GM12878 (cell line): ENCODE data around the gene PPL. TPM values are rescaled to one million over a fixed set of nuclear protein-coding genes. Genes with fewer than 3 reads are reported as not detected.

ENCODE experiments used
- ATAC-seq: fragments of 200-7000 bp; cut with Tn5 transposase; 3 replicates; pipeline ENCODE4 v1.9.1; 2020; ENCODE audit warnings: mild to moderate bottlenecking, moderate library complexity
- BruUV-seq: library from RNA; stranded (reverse); fragments of 400-500 nt; replicated peaks from 2 replicates; lab custom pipeline; 2021; lab: Mats Ljungman, UMichigan
- CTCF ChIA-PET: fragments of 300-600 bp; sonication (Branson Sonifier 250); formaldehyde crosslinking; extraction: SDS; loops from one replicate; lab custom pipeline; 2021; ENCODE audit warnings: inconsistent platforms; lab: Yijun Ruan, JAX
- POLR2A ChIA-PET: fragments of 350-600 bp; formaldehyde crosslinking; extraction: SDS; loops from one replicate; lab custom pipeline; 2021; ENCODE audit warnings: inconsistent platforms; lab: Charles Lee
- RAD21 ChIA-PET: fragments of 300-600 bp; sonication (Branson Sonifier 250); formaldehyde crosslinking; loops from one replicate; lab custom pipeline; 2023; ENCODE audit warnings: antibody characterized with exemption; ENCODE audit not compliant: unreplicated experiment; lab: Charles Lee
- SMC1A ChIA-PET: fragments of 300-600 bp; sonication (Branson Sonifier 250); formaldehyde crosslinking; loops from one replicate; lab custom pipeline; 2023; ENCODE audit not compliant: unreplicated experiment, uncharacterized antibody; lab: Charles Lee
- DNase-seq: peaks from one replicate; pipeline ENCODE4 v3.0.0-alpha.2; 2011; ENCODE audit warnings: low read depth, low spot score
- FAIRE-seq: peaks from 3 replicates; lab custom pipeline; 2011; peaks lifted over from hg19 to GRCh38; lab: Jason Lieb, UNC
- H2AFZ ChIP-seq: 2 replicates; pipeline ENCODE4 v1.6.0; 2011; ENCODE audit warnings: low read depth, low read length, control low read depth; ENCODE audit not compliant: control insufficient read depth
- H3K27ac ChIP-seq: 2 replicates; pipeline ENCODE4 v1.5.1; 2011; ENCODE audit warnings: control low read depth; ENCODE audit not compliant: control insufficient read depth, insufficient read depth
- H3K27me3 ChIP-seq, 2 experiments: replicated peaks in 1 of 2; 2 replicates each; pipeline versions ENCODE4 v1.6.0 to v1.6.1; 2011; ENCODE audit warnings: low read length in 1 of 2; ENCODE audit not compliant: control insufficient read depth in 2 of 2, insufficient read depth in 2 of 2
- H3K36me3 ChIP-seq, 2 experiments: 2 replicates each; pipeline ENCODE4 v1.5.1; 2011; ENCODE audit warnings: low read length in 1 of 2; ENCODE audit not compliant: control insufficient read depth in 2 of 2, insufficient read depth in 2 of 2
- H3K4me1 ChIP-seq: 2 replicates; pipeline ENCODE4 v1.6.1; 2011; ENCODE audit warnings: mild to moderate bottlenecking, low read length, moderate library complexity, mixed read lengths; ENCODE audit not compliant: control insufficient read depth, insufficient read depth
- H3K4me2 ChIP-seq: 2 replicates; pipeline ENCODE4 v1.6.0; 2011; ENCODE audit warnings: control low read depth; ENCODE audit not compliant: control insufficient read depth, insufficient read depth
- H3K4me3 ChIP-seq: fragments of 200-600 bp; sonication (generic); 2 replicates; pipeline ENCODE4 v1.5.1; 2016
- H3K79me2 ChIP-seq: 2 replicates; pipeline ENCODE4 v1.6.0; 2011; ENCODE audit warnings: low read length; ENCODE audit not compliant: control insufficient read depth, insufficient read depth
- H3K9ac ChIP-seq: 2 replicates; pipeline ENCODE4 v1.8.0; 2011; ENCODE audit warnings: low read length, control low read depth, mixed read lengths; ENCODE audit not compliant: control insufficient read depth, insufficient read depth
- H3K9me3 ChIP-seq: replicated peaks from 3 replicates; pipeline ENCODE4 v1.5.1; 2011; ENCODE audit warnings: mild to moderate bottlenecking, low read length; ENCODE audit not compliant: control insufficient read depth, insufficient read depth
- H4K20me1 ChIP-seq: 2 replicates; pipeline ENCODE4 v1.6.0; 2011; ENCODE audit not compliant: control insufficient read depth, insufficient read depth
- ATF7 ChIP-seq: fragments of 450-650 bp; IDR thresholded peaks from 2 replicates; pipeline ENCODE4 v1.6.1; 2016; ENCODE audit warnings: low read depth, mild to moderate bottlenecking
- BMI1 ChIP-seq: fragments of 450-650 bp; IDR thresholded peaks from 2 replicates; pipeline ENCODE4 v1.6.1; 2016; ENCODE audit warnings: mild to moderate bottlenecking, moderate library complexity, borderline replicate concordance
- CBX3 ChIP-seq: fragments of 200-600 bp; sonication (generic); IDR thresholded peaks from 2 replicates; pipeline ENCODE4 v1.6.1; 2016; ENCODE audit warnings: low read depth, borderline replicate concordance
- CREM ChIP-seq: IDR thresholded peaks from 2 replicates; pipeline ENCODE4 v1.6.1; 2014; ENCODE audit warnings: antibody characterized with exemption, low read depth
- GABPA ChIP-seq: IDR thresholded peaks from 2 replicates; pipeline ENCODE4 v1.6.1; 2014; ENCODE audit warnings: antibody characterized with exemption, low read depth, mild to moderate bottlenecking, inconsistent platforms
- IKZF1 ChIP-seq: fragments of 450-650 bp; conservative IDR thresholded peaks from 2 replicates; pipeline ENCODE4 v1.6.1; 2017; ENCODE audit warnings: antibody characterized with exemption, mild to moderate bottlenecking
- IKZF2 ChIP-seq, 2 experiments: fragments of 450-650 bp; IDR thresholded peaks; 2 replicates each; pipeline ENCODE4 v1.6.1; 2017; ENCODE audit warnings: mild to moderate bottlenecking in 2 of 2, moderate library complexity in 2 of 2
- MEF2B ChIP-seq: fragments of 450-650 bp; IDR thresholded peaks from 2 replicates; pipeline ENCODE4 v1.6.1; 2018; ENCODE audit warnings: mild to moderate bottlenecking, moderate library complexity; ENCODE audit not compliant: partially characterized antibody, poor library complexity, severe bottlenecking
- MYB ChIP-seq: fragments of 150-350 bp; IDR thresholded peaks from 2 replicates; pipeline ENCODE4 v1.6.1; 2014; ENCODE audit warnings: mild to moderate bottlenecking, low read depth, low read length, borderline replicate concordance
- NFYA ChIP-seq: IDR thresholded peaks from 2 replicates; pipeline ENCODE4 v1.6.1; 2011; ENCODE audit warnings: low read depth, mild to moderate bottlenecking, low read length, improper control_type of control experiment, borderline replicate concordance
- NR2C2 ChIP-seq: IDR thresholded peaks from 2 replicates; pipeline ENCODE4 v1.6.1; 2011; ENCODE audit warnings: borderline replicate concordance, low read depth; ENCODE audit not compliant: control insufficient read depth, insufficient read length
- RAD51 ChIP-seq: fragments of 450-650 bp; IDR thresholded peaks from 2 replicates; pipeline ENCODE4 v1.6.1; 2016; ENCODE audit warnings: moderate library complexity, mild to moderate bottlenecking, inconsistent platforms
- SUPT20H ChIP-seq: IDR thresholded peaks from 2 replicates; pipeline ENCODE4 v1.6.1; 2011; ENCODE audit warnings: low read depth, mild to moderate bottlenecking, low read length, moderate library complexity, borderline replicate concordance; ENCODE audit not compliant: control insufficient read depth
- TAF1 ChIP-seq: IDR thresholded peaks from 2 replicates; pipeline ENCODE4 v1.6.1; 2011; ENCODE audit warnings: mild to moderate bottlenecking, low read depth, low read length, borderline replicate concordance
- ZNF217 ChIP-seq: fragments of 450-650 bp; IDR thresholded peaks from 2 replicates; pipeline ENCODE4 v1.6.1; 2017; ENCODE audit warnings: antibody characterized with exemption, mild to moderate bottlenecking
- WGBS: methylation state at CpG from one replicate; pipeline ENCODE4 v1.1.6; 2016; ENCODE audit warnings: low lambda C conversion rate; ENCODE audit not compliant: insufficient replicate concordance, insufficient coverage; ENCODE audit errors: missing lambda C conversion rate; 5-methylcytosine and 5-hydroxymethylcytosine counted together
- in situ Hi-C: fragments of 300-500 bp; cut with MboI; formaldehyde crosslinking; loops from 9 replicates; pipeline ENCODE4 v1.14.3; 2018; ENCODE audit warnings: mixed read lengths
- intact Hi-C: fragments of 100-400 bp; cut with micrococcal nuclease; formaldehyde crosslinking; loops from one replicate; pipeline ENCODE4 v1.14.2; 2022; ENCODE audit not compliant: unreplicated experiment
- polyA plus RNA-seq, 11 experiments: library from polyadenylated mRNA; depleted of rRNA in 4 of 11; unstranded in 6 of 11; stranded (reverse) in 5 of 11; fragments of >200 nt; fragmentation: Nextera tagmentation in 4 of 11; fragmentation: Illumina TruSeq in 1 of 11; extraction: Ambion mirVana in 4 of 11; extraction: Trizol in 1 of 11; gene quantifications; 1 replicate in 1 of 11; 2 replicates in 10 of 11; pipeline versions ENCODE4 v1.2.1 to v1.2.3, GENCODE V29; 2011 to 2016; ENCODE audit warnings: inconsistent platforms in 2 of 11, missing spikeins in 2 of 11, low read depth in 1 of 11
- total RNA-seq, 4 experiments: library from RNA; depleted of rRNA in 3 of 4; stranded (reverse); fragments of >200 nt in 3 of 4; fragmentation: Illumina TruSeq in 1 of 4; extraction: Trizol in 1 of 4; gene quantifications; 2 replicates each; pipeline versions ENCODE4 v1.2.1 to v1.2.3, GENCODE V29; 2013 to 2021
- TF ChIP-seq, protein P1 (sequence below): fragments of 450-650 bp; IDR thresholded peaks from 2 replicates; pipeline ENCODE4 v1.6.1; 2017; ENCODE audit warnings: mild to moderate bottlenecking

The PPL gene
- total and polyA plus RNA-seq, 10 of the 15 experiments (the other 5 are each of a cell fraction or from before 2014, with no cell fraction given), result 0.03 to 0.47 (median 0.05) TPM; not detected in 2

GRCh38 chr16:4923853-4924252, 13.1 kb downstream of the PPL start (continued):
- TF ChIP-seq, protein P1, sequence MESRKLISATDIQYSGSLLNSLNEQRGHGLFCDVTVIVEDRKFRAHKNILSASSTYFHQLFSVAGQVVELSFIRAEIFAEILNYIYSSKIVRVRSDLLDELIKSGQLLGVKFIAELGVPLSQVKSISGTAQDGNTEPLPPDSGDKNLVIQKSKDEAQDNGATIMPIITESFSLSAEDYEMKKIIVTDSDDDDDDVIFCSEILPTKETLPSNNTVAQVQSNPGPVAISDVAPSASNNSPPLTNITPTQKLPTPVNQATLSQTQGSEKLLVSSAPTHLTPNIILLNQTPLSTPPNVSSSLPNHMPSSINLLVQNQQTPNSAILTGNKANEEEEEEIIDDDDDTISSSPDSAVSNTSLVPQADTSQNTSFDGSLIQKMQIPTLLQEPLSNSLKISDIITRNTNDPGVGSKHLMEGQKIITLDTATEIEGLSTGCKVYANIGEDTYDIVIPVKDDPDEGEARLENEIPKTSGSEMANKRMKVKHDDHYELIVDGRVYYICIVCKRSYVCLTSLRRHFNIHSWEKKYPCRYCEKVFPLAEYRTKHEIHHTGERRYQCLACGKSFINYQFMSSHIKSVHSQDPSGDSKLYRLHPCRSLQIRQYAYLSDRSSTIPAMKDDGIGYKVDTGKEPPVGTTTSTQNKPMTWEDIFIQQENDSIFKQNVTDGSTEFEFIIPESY, result no peak

DNA sequence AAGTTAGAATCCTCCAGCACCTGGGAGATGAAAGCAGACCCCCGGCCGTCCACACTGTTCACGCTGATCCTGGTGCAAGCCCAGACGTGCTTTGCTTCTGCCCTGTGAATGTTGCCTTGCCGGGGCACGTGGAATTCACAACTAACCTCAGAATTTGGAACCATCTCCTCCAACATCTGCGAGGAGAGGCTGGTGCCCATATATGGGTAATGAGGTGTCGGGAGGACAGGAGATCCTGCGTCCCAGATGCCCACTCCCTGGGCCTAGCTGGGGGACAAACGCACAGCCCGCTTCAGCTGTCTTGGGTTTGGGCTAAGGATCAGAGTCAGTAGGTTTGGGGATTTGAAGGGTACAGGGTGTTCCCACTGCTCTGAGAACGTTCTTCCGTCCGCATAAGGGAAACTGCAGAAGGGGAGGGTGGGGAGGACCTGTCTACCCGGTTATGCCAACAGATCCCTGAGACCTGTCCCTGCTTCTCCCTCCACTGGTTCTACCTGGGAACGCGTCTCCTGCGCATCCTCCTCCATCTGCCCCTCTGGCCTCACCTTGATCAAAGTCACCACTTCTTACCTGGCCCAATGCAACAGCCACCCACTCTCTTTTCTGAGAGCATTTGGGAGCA, 14.1 kb downstream of the PPL start:
- no peak overlapping the region for H3K9ac ChIP-seq
- peaks cover 3% of the 10 kb centered on the region; the same call in 2 of the 3 replicates for H3K9me3 ChIP-seq
- H3K4me2 ChIP-seq, result no peak overlapping the region
- no peak for FAIRE-seq
- RAD21 ChIA-PET, result no interaction called here
- 64% methylated on average over 18 of the region's 18 CpGs for WGBS
- SMC1A ChIA-PET, result no interaction called here
- CTCF ChIA-PET, result no interaction called here
- BruUV-seq, result no TSS peak
- H3K36me3 ChIP-seq, result no peaks in the 10 kb centered on the region
- TF ChIP-seq SUPT20H (no peak), MEF2B (no peak), GABPA (no peak), TAF1 (no peak), NFYA (no peak), RAD51 (no peak), NR2C2 (no peak), ATF7 (no peak), CREM (no peak), MYB (no peak), ZNF217 (no peak), IKZF2 (IDR thresholded peaks at IDR 0.05) (no peak), BMI1 (no peak), CBX3 (no peak), IKZF1 (no peak)
- H3K79me2 ChIP-seq, result no peaks in the 10 kb centered on the region
- no peak overlapping the region for H3K4me3 ChIP-seq
- no peaks in the 10 kb centered on the region; a peak in 1 of 4 replicates for H3K27me3 ChIP-seq
- POLR2A ChIA-PET, result no interaction called here
- in situ Hi-C loops (no loop called here), intact Hi-C loops (no loop called here)
- DNase-seq, result no peak
- H3K4me1 ChIP-seq, result no peaks in the 10 kb centered on the region
- no peak overlapping the region for H2AFZ ChIP-seq
- H4K20me1 ChIP-seq, result no peaks in the 10 kb centered on the region
- no peak overlapping the region for H3K27ac ChIP-seq
- no peak for ATAC-seq
